Measurements from ENCODE around the gene BRSK1. TPM values are rescaled to one million over a fixed set of nuclear protein-coding genes. Genes with fewer than 3 reads are reported as not detected.

Gene BRSK1
- polyA plus RNA-seq, 1 donor: 9.7 TPM

GRCh38 chr19:55306712-55307111 is 22.9 kb downstream of the BRSK1 start:
- H3K27ac ChIP-seq (ENCODE audit: low read length): no peak overlapping the region
- H3K9me3 ChIP-seq (ENCODE audit: control insufficient read depth, low read depth, low read length): no peaks in the 10 kb centered on the region
- peaks cover 4% of the 10 kb centered on the region for H3K4me1 ChIP-seq (ENCODE audit: control insufficient read depth, insufficient read depth, low read length)
- no CpG with 5 or more reads among the region's 3 CpGs for WGBS (ENCODE audit: insufficient coverage, low lambda C conversion rate)
- no peaks in the 10 kb centered on the region for H3K27me3 ChIP-seq (ENCODE audit: control insufficient read depth, insufficient read depth, low read length)
- peaks cover 9% of the 10 kb centered on the region for H3K36me3 ChIP-seq (ENCODE audit: control insufficient read depth, insufficient read depth, low read length)
- H3K4me3 ChIP-seq (ENCODE audit: low read length): no peak overlapping the region
- DNase-seq: no peak

GRCh38 chr19:55308281-55308680 is 24.5 kb downstream of the BRSK1 start:
- Histone ChIP-seq H3K36me3 (ENCODE audit: control insufficient read depth, insufficient read depth, low read length) (peaks cover 15% of the 10 kb centered on the region), H3K27me3 (ENCODE audit: control insufficient read depth, insufficient read depth, low read length) (no peaks in the 10 kb centered on the region), H3K4me1 (ENCODE audit: control insufficient read depth, insufficient read depth, low read length) (no peaks in the 10 kb centered on the region), H3K27ac (ENCODE audit: low read length) (no peak overlapping the region), H3K4me3 (ENCODE audit: low read length) (no peak overlapping the region), H3K9me3 (ENCODE audit: control insufficient read depth, low read depth, low read length) (peaks cover 2% of the 10 kb centered on the region)
- no CpG with 5 or more reads among the region's 11 CpGs for WGBS (ENCODE audit: insufficient coverage, low lambda C conversion rate)
- DNase-seq: no peak

GRCh38 chr19:55309448-55309847 is 25.7 kb downstream of the BRSK1 start:
- H3K27ac ChIP-seq (ENCODE audit: low read length): no peak overlapping the region
- DNase-seq: no peak
- peaks cover 2% of the 10 kb centered on the region for H3K9me3 ChIP-seq (ENCODE audit: control insufficient read depth, low read depth, low read length)
- H3K27me3 ChIP-seq (ENCODE audit: control insufficient read depth, insufficient read depth, low read length): no peaks in the 10 kb centered on the region
- H3K4me3 ChIP-seq (ENCODE audit: low read length): no peak overlapping the region
- peaks cover 20% of the 10 kb centered on the region for H3K36me3 ChIP-seq (ENCODE audit: control insufficient read depth, insufficient read depth, low read length)
- no CpG with 5 or more reads among the region's 5 CpGs for WGBS (ENCODE audit: insufficient coverage, low lambda C conversion rate)
- no peaks in the 10 kb centered on the region for H3K4me1 ChIP-seq (ENCODE audit: control insufficient read depth, insufficient read depth, low read length)

DNA sequence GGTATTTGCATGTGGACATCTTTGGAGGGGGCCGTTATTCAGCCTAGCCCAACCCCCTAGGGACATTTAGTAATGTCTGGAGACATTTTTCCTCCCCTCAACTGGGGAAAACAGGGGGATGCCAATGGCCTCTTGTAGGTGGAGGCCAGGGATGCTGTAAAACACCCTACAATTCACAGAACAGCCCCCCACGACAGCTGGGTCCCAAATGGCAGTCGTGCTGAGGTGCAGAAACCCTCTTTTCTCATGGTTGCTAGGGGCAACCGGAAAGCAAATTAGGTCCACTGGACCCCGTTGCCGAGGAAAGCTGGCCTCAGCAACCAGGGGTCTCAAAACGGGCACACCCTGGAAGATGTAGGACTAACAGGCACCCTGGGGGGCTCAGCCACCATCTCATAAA is 26.7 kb downstream of the BRSK1 start:
- no CpG with 5 or more reads among the region's 7 CpGs for WGBS (ENCODE audit: insufficient coverage, low lambda C conversion rate)
- Histone ChIP-seq H3K4me3 (ENCODE audit: low read length) (no peak overlapping the region), H3K27me3 (ENCODE audit: control insufficient read depth, insufficient read depth, low read length) (no peaks in the 10 kb centered on the region), H3K27ac (ENCODE audit: low read length) (no peak overlapping the region), H3K9me3 (ENCODE audit: control insufficient read depth, low read depth, low read length) (peaks cover 2% of the 10 kb centered on the region), H3K4me1 (ENCODE audit: control insufficient read depth, insufficient read depth, low read length) (no peaks in the 10 kb centered on the region), H3K36me3 (ENCODE audit: control insufficient read depth, insufficient read depth, low read length) (peaks cover 24% of the 10 kb centered on the region)
- DNase-seq: no peak

DNA sequence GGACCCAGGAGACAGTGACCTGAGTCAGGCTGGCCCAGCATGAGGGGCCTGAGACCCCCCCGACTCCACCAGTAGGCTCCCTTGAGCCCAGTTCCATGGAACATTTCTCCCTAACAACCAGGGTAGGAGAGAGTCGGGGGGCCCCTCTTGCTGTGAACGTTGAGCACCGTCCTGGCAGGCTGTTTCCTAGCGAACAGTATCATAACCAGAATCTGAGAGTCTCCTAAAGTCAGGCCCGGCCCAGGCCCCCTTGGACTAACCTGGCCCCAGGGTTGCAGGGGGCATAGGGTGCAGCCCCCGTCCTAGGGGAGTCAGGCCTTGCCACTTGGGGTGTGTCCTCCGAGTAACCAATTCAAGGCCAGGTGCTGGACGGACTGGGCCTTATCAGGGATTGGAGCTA is 27.6 kb downstream of the BRSK1 start:
- Histone ChIP-seq H3K4me1 (ENCODE audit: control insufficient read depth, insufficient read depth, low read length) (no peaks in the 10 kb centered on the region), H3K9me3 (ENCODE audit: control insufficient read depth, low read depth, low read length) (peaks cover 3% of the 10 kb centered on the region), H3K4me3 (ENCODE audit: low read length) (no peak overlapping the region), H3K27ac (ENCODE audit: low read length) (no peak overlapping the region), H3K27me3 (ENCODE audit: control insufficient read depth, insufficient read depth, low read length) (no peaks in the 10 kb centered on the region), H3K36me3 (ENCODE audit: control insufficient read depth, insufficient read depth, low read length) (peaks cover 32% of the 10 kb centered on the region)
- no peak for DNase-seq
- 100% methylated on average over 1 of the region's 9 CpGs for WGBS (ENCODE audit: insufficient coverage, low lambda C conversion rate)

DNA sequence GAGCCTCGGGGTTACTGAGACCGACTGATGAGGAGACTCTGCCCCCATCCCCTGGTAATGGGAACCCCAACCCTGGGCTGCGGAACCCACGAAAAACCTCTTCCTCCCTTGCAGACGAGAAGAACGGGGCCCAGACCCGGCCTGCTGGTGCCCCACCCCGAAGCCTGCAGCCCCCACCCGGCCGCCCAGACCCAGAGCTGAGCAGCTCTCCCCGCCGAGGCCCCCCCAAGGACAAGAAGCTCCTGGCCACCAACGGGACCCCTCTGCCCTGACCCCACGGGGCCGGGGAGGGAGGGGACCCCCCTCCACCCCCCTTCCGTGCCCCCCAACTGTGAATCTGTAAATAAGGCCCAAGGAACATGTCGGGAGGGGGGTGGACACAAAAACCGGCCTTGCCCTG is 28.0 kb downstream of the BRSK1 start:
- no peak for DNase-seq
- H3K27ac ChIP-seq (ENCODE audit: low read length): no peak overlapping the region
- no peaks in the 10 kb centered on the region for H3K4me1 ChIP-seq (ENCODE audit: control insufficient read depth, insufficient read depth, low read length)
- peaks cover 7% of the 10 kb centered on the region for H3K9me3 ChIP-seq (ENCODE audit: control insufficient read depth, low read depth, low read length)
- H3K27me3 ChIP-seq (ENCODE audit: control insufficient read depth, insufficient read depth, low read length): no peaks in the 10 kb centered on the region
- peaks cover 32% of the 10 kb centered on the region for H3K36me3 ChIP-seq (ENCODE audit: control insufficient read depth, insufficient read depth, low read length)
- WGBS (ENCODE audit: insufficient coverage, low lambda C conversion rate): no CpG with 5 or more reads among the region's 18 CpGs
- no peak overlapping the region for H3K4me3 ChIP-seq (ENCODE audit: low read length)

DNA sequence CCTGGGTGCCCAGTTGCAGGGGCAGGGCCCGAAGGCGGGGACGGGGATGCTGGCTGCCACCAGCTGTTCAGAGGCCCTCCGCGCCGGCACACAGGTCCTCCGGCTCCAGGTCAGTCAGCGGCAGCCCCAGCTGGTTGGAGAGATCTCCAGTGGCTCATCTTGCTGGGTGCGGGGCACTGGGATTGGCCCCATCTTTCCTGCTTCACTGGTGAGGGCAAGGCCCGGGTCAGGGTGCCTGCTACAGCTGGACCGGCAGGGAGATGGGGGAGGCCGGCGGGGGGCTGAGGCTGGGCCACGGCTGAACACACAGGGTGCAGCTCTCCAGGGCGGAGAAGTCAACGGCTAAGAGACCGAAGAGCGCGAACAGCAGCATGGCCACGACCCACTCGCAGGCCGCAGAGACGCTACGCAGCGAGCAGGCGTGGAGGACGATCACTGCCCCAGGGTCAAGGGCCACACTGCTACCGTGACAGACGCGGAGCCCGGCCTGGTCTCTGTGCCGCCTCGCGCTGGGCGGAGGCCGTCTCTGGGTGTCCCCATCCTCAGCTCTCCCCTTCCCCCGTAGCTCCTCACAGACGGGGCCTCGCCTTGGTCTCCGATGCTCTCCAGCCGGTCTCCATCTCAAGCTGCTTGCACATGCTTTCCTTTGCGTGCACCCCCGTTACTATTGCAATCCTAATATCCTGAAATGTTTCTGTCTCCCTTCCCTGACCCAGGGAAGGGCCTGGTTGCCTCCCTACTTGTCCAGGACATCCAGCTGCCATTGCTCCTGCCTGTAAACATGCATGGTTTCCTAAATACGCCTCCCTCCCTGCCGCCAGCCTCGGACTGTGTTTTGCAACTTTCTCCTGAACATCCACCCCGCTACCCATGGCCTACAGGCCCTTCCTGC is 29.1 kb downstream of the BRSK1 start:
- Histone ChIP-seq H3K4me1 (ENCODE audit: control insufficient read depth, insufficient read depth, low read length) (no peaks in the 10 kb centered on the region), H3K27me3 (ENCODE audit: control insufficient read depth, insufficient read depth, low read length) (no peaks in the 10 kb centered on the region), H3K4me3 (ENCODE audit: low read length) (no peak overlapping the region), H3K36me3 (ENCODE audit: control insufficient read depth, insufficient read depth, low read length) (peaks cover 32% of the 10 kb centered on the region), H3K9me3 (ENCODE audit: control insufficient read depth, low read depth, low read length) (peaks cover 7% of the 10 kb centered on the region), H3K27ac (ENCODE audit: low read length) (no peak overlapping the region)
- no CpG with 5 or more reads among the region's 47 CpGs for WGBS (ENCODE audit: insufficient coverage, low lambda C conversion rate)
- DNase-seq: no peak

DNA sequence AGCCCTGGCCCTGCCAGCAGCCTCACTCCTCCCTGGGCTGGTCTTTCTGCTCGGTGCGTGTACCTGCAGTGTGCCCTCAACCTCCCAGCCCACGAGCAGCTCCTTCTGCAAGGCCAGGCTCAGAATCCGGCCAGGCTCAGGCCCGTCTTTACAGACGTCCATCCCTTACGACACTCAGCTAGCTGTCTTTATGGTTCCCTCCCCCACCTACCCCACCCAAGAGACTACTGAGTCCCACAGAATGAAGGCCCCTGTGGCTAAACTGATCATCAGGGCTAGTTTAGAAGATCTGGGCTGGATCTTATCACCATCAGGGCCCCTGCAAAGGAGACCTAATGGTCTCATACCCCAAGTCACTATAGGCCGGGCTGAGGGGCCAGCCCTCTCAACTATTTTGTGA is 30.6 kb downstream of the BRSK1 start:
- 100% methylated on average over 1 of the region's 8 CpGs for WGBS (ENCODE audit: insufficient coverage, low lambda C conversion rate)

GRCh38 chr19:55315956-55316525 is 32.2 kb downstream of the BRSK1 start:
- Histone ChIP-seq H3K4me3 (ENCODE audit: low read length) (no peak overlapping the region), H3K27me3 (ENCODE audit: control insufficient read depth, insufficient read depth, low read length) (no peaks in the 10 kb centered on the region), H3K9me3 (ENCODE audit: control insufficient read depth, low read depth, low read length) (peaks cover 7% of the 10 kb centered on the region), H3K27ac (ENCODE audit: low read length) (no peak overlapping the region), H3K36me3 (ENCODE audit: control insufficient read depth, insufficient read depth, low read length) (peaks cover 33% of the 10 kb centered on the region), H3K4me1 (ENCODE audit: control insufficient read depth, insufficient read depth, low read length) (peaks cover 14% of the 10 kb centered on the region)
- 75% methylated on average over 4 of the region's 13 CpGs for WGBS (ENCODE audit: insufficient coverage, low lambda C conversion rate)
- DNase-seq: no peak

More for the DNA sequence above, 30.6 kb downstream of the BRSK1 start:
- Histone ChIP-seq H3K27me3 (ENCODE audit: control insufficient read depth, insufficient read depth, low read length) (no peaks in the 10 kb centered on the region), H3K4me3 (ENCODE audit: low read length) (no peak overlapping the region), H3K27ac (ENCODE audit: low read length) (no peak overlapping the region), H3K36me3 (ENCODE audit: control insufficient read depth, insufficient read depth, low read length) (peaks cover 35% of the 10 kb centered on the region), H3K4me1 (ENCODE audit: control insufficient read depth, insufficient read depth, low read length) (peaks cover 1% of the 10 kb centered on the region), H3K9me3 (ENCODE audit: control insufficient read depth, low read depth, low read length) (peaks cover 7% of the 10 kb centered on the region)
- DNase-seq: no peak

GRCh38 chr19:55316646-55317045 is 32.8 kb downstream of the BRSK1 start:
- WGBS (ENCODE audit: insufficient coverage, low lambda C conversion rate): no CpG with 5 or more reads among the region's 8 CpGs
- Histone ChIP-seq H3K27ac (ENCODE audit: low read length) (no peak overlapping the region), H3K4me1 (ENCODE audit: control insufficient read depth, insufficient read depth, low read length) (peaks cover 17% of the 10 kb centered on the region), H3K36me3 (ENCODE audit: control insufficient read depth, insufficient read depth, low read length) (peaks cover 33% of the 10 kb centered on the region), H3K4me3 (ENCODE audit: low read length) (no peak overlapping the region), H3K9me3 (ENCODE audit: control insufficient read depth, low read depth, low read length) (peaks cover 7% of the 10 kb centered on the region), H3K27me3 (ENCODE audit: control insufficient read depth, insufficient read depth, low read length) (no peaks in the 10 kb centered on the region)
- DNase-seq: no peak
